CD4-positive, alpha-beta memory T cell (primary cell): ENCODE measurements around the gene PBX1. TPM values are rescaled to one million over a fixed set of nuclear protein-coding genes. Genes with fewer than 3 reads are reported as not detected.

Experiments
- CTCF ChIA-PET: fragments of 350-600 bp; sonication (Branson Sonifier 250); formaldehyde crosslinking; loops from one replicate; lab custom pipeline; 2021; ENCODE audit warnings: inconsistent platforms; ENCODE audit not compliant: partially characterized antibody; lab: Charles Lee
- POLR2A ChIA-PET: fragments of 350-600 bp; sonication (Branson Sonifier 250); formaldehyde crosslinking; loops from one replicate; lab custom pipeline; 2021; ENCODE audit not compliant: partially characterized antibody; lab: Charles Lee
- DNase-seq, 5 donors: peaks; one replicate each; pipeline versions ENCODE4 v3.0.0 to v3.0.0-alpha.2; 2020 to 2022; ENCODE audit warnings: mixed read lengths in 1 of 5
- H3K27ac ChIP-seq: one replicate; pipeline ENCODE4 v1.7.0; 2013; ENCODE audit warnings: low read depth, low read length
- H3K27me3 ChIP-seq: 2 replicates; pipeline ENCODE4 v1.7.0; 2013; ENCODE audit warnings: mild to moderate bottlenecking, low read length, moderate library complexity; ENCODE audit not compliant: insufficient read depth
- H3K36me3 ChIP-seq: 2 replicates; pipeline ENCODE4 v1.7.0; 2013; ENCODE audit warnings: mild to moderate bottlenecking, low read length, moderate library complexity; ENCODE audit not compliant: insufficient read depth
- H3K4me1 ChIP-seq: 2 replicates; pipeline ENCODE4 v1.7.0; 2013; ENCODE audit warnings: mild to moderate bottlenecking, low read length, moderate library complexity; ENCODE audit not compliant: insufficient read depth
- H3K4me3 ChIP-seq, 2 donors: one replicate each; pipeline ENCODE4 v1.7.0; 2013; ENCODE audit warnings: low read length in 2 of 2, mild to moderate bottlenecking in 1 of 2
- H3K9me3 ChIP-seq, 2 donors: one replicate each; pipeline ENCODE4 v1.7.0; 2013; ENCODE audit warnings: low read length in 2 of 2, control low read depth in 1 of 2; ENCODE audit not compliant: control insufficient read depth in 1 of 2
- H3K27ac Mint-ChIP-seq, 7 donors: one replicate each; pipeline ENCODE4 v1.8.0; 2020 to 2021; ENCODE audit warnings: mixed read lengths in 7 of 7, mild to moderate bottlenecking in 6 of 7, inconsistent platforms in 3 of 7, moderate library complexity in 3 of 7
- H3K27me3 Mint-ChIP-seq, 2 donors: one replicate each; pipeline ENCODE4 v1.8.0; 2020 to 2021; ENCODE audit warnings: mixed read lengths in 2 of 2
- H3K36me3 Mint-ChIP-seq, 2 donors: one replicate each; pipeline ENCODE4 v1.8.0; 2020 to 2021; ENCODE audit warnings: mixed read lengths in 2 of 2, inconsistent platforms in 1 of 2, mild to moderate bottlenecking in 1 of 2
- H3K4me1 Mint-ChIP-seq, 4 donors: one replicate each; pipeline ENCODE4 v1.8.0; 2020 to 2021; ENCODE audit warnings: mixed read lengths in 4 of 4, mild to moderate bottlenecking in 1 of 4
- H3K4me3 Mint-ChIP-seq, 8 donors: one replicate each; pipeline ENCODE4 v1.8.0; 2020 to 2021; ENCODE audit warnings: mixed read lengths in 8 of 8, mild to moderate bottlenecking in 7 of 8, moderate library complexity in 6 of 8, inconsistent platforms in 3 of 8
- H3K9me3 Mint-ChIP-seq, 8 donors: one replicate each; pipeline ENCODE4 v1.8.0; 2020 to 2021; ENCODE audit warnings: mixed read lengths in 8 of 8, mild to moderate bottlenecking in 5 of 8, inconsistent platforms in 3 of 8, moderate library complexity in 1 of 8
- intact Hi-C: fragments of 100-400 bp; cut with micrococcal nuclease; formaldehyde crosslinking; loops from one replicate; pipeline ENCODE4 v1.15.1; 2023
- polyA plus RNA-seq, 2 donors: library from polyadenylated mRNA; unstranded; fragments of 300-500 nt; fragmentation: Illumina TruSeq; gene quantifications; one replicate each; pipeline ENCODE4 v1.2.3, GENCODE V29; 2021
- total RNA-seq, 2 experiments: library from RNA; stranded (reverse); gene quantifications; one replicate each; pipeline ENCODE4 v1.2.3, GENCODE V29; 2021

The PBX1 gene
- total and polyA plus RNA-seq, 4 experiments from 2014 or later: 0.06 to 0.70 (median 0.53) TPM; not detected in 1

- no peak for DNase-seq
- Mint-ChIP-seq H3K36me3 (no peaks in the 10 kb centered on the region), H3K4me3 (no peak overlapping the region), H3K9me3 (peaks cover 0 to 3% (median 0%) of the 10 kb centered on the region in 8 donors), H3K4me1 (no peaks in the 10 kb centered on the region), H3K27me3 (no peaks in the 10 kb centered on the region), H3K27ac (no peak overlapping the region)
- no peaks in the 10 kb centered on the region for H3K27me3 ChIP-seq
- no peaks in the 10 kb centered on the region for H3K36me3 ChIP-seq
- H3K4me1 ChIP-seq: no peaks in the 10 kb centered on the region
- H3K9me3 ChIP-seq: no peaks in the 10 kb centered on the region
- POLR2A ChIA-PET: no interaction called here
- CTCF ChIA-PET: interaction anchor here (1.4 kb wide), 1 partner anchor 15 kb away, joined by 4 read pairs; no protein-coding TSS in a partner anchor
- H3K4me3 ChIP-seq: no peak overlapping the region
- no peak overlapping the region for H3K27ac ChIP-seq
- intact Hi-C loops: no loop called here
Observed at GRCh38 chr1:164635803-164636731, 77.1 kb downstream of the PBX1 start.

GRCh38 chr1:164636757-164637156, 77.8 kb downstream of the PBX1 start:
- no peaks in the 10 kb centered on the region for H3K27me3 ChIP-seq
- Mint-ChIP-seq H3K4me1 (no peaks in the 10 kb centered on the region), H3K4me3 (no peak overlapping the region), H3K27me3 (no peaks in the 10 kb centered on the region), H3K27ac (no peak overlapping the region), H3K9me3 (peaks cover 0 to 3% (median 0%) of the 10 kb centered on the region in 8 donors), H3K36me3 (no peaks in the 10 kb centered on the region)
- DNase-seq: no peak
- no peak overlapping the region for H3K4me3 ChIP-seq
- no peaks in the 10 kb centered on the region for H3K36me3 ChIP-seq
- CTCF ChIA-PET: interaction anchor here (1.4 kb wide), 1 partner anchor 16 kb away, joined by 4 read pairs; no protein-coding TSS in a partner anchor
- POLR2A ChIA-PET: no interaction called here
- no peaks in the 10 kb centered on the region for H3K9me3 ChIP-seq
- H3K27ac ChIP-seq: no peak overlapping the region
- intact Hi-C loops: no loop called here
- H3K4me1 ChIP-seq: no peaks in the 10 kb centered on the region

- Mint-ChIP-seq H3K9me3 (peaks cover 0 to 5% (median 0%) of the 10 kb centered on the region in 8 donors), H3K36me3 (no peaks in the 10 kb centered on the region)
- CTCF ChIA-PET: no interaction called here
Observed at GRCh38 chr1:164637461-164638375, 78.7 kb downstream of the PBX1 start.

GRCh38 chr1:164638492-164639202, 79.7 kb downstream of the PBX1 start:
- Histone ChIP-seq H3K4me3 (no peak overlapping the region), H3K4me1 (no peaks in the 10 kb centered on the region), H3K9me3 (no peaks in the 10 kb centered on the region), H3K27ac (no peak overlapping the region), H3K36me3 (no peaks in the 10 kb centered on the region), H3K27me3 (no peaks in the 10 kb centered on the region)
- POLR2A ChIA-PET: no interaction called here
- Mint-ChIP-seq H3K27me3 (no peaks in the 10 kb centered on the region), H3K27ac (no peak overlapping the region), H3K4me1 (no peaks in the 10 kb centered on the region), H3K36me3 (no peaks in the 10 kb centered on the region), H3K4me3 (no peak overlapping the region), H3K9me3 (peaks cover 0 to 5% (median 0%) of the 10 kb centered on the region in 8 donors)
- DNase-seq: no peak
- CTCF ChIA-PET: no interaction called here
- intact Hi-C loops: no loop called here

More at GRCh38 chr1:164637461-164638375, 78.7 kb downstream of the PBX1 start:
- POLR2A ChIA-PET: no interaction called here
- Mint-ChIP-seq H3K4me3 (no peak overlapping the region), H3K4me1 (no peaks in the 10 kb centered on the region), H3K27me3 (no peaks in the 10 kb centered on the region), H3K27ac (no peak overlapping the region)
- no peaks in the 10 kb centered on the region for H3K4me1 ChIP-seq
- H3K27me3 ChIP-seq: no peaks in the 10 kb centered on the region
- H3K9me3 ChIP-seq: no peaks in the 10 kb centered on the region
- H3K27ac ChIP-seq: no peak overlapping the region
- H3K36me3 ChIP-seq: no peaks in the 10 kb centered on the region
- intact Hi-C loops: no loop called here
- no peak for DNase-seq
- no peak overlapping the region for H3K4me3 ChIP-seq

GRCh38 chr1:164640686-164641352, 81.8 kb downstream of the PBX1 start:
- Mint-ChIP-seq H3K9me3 (peaks cover 0 to 5% (median 0%) of the 10 kb centered on the region in 8 donors), H3K4me1 (no peaks in the 10 kb centered on the region), H3K4me3 (no peak overlapping the region), H3K27ac (no peak overlapping the region), H3K27me3 (no peaks in the 10 kb centered on the region), H3K36me3 (no peaks in the 10 kb centered on the region)
- Histone ChIP-seq H3K9me3 (no peaks in the 10 kb centered on the region), H3K27me3 (no peaks in the 10 kb centered on the region), H3K4me3 (no peak overlapping the region), H3K36me3 (no peaks in the 10 kb centered on the region), H3K4me1 (no peaks in the 10 kb centered on the region), H3K27ac (no peak overlapping the region)
- ChIA-PET POLR2A (no interaction called here), CTCF (no interaction called here)
- no peak for DNase-seq
- intact Hi-C loops: no loop called here

- no peaks in the 10 kb centered on the region for H3K27me3 ChIP-seq
- no peaks in the 10 kb centered on the region for H3K4me1 Mint-ChIP-seq
- ChIA-PET POLR2A (no interaction called here), CTCF (no interaction called here)
- no peak overlapping the region for H3K27ac ChIP-seq
- intact Hi-C loops: no loop called here
- no peaks in the 10 kb centered on the region for H3K4me1 ChIP-seq
- H3K27me3 Mint-ChIP-seq: no peaks in the 10 kb centered on the region
- no peak overlapping the region for H3K27ac Mint-ChIP-seq
- H3K4me3 Mint-ChIP-seq: no peak overlapping the region
- no peaks in the 10 kb centered on the region for H3K9me3 ChIP-seq
- H3K36me3 ChIP-seq: no peaks in the 10 kb centered on the region
- H3K9me3 Mint-ChIP-seq: peaks cover 0 to 5% (median 0%) of the 10 kb centered on the region in 8 donors
- no peak for DNase-seq
- H3K36me3 Mint-ChIP-seq: no peaks in the 10 kb centered on the region
- H3K4me3 ChIP-seq: no peak overlapping the region
Observed at GRCh38 chr1:164641353-164641730, 82.4 kb downstream of the PBX1 start.
